ENCODE results near the gene NHSL2.

Gene NHSL2

GRCh38 chrX:72041871-72042851 is 131.5 kb downstream of the NHSL2 start:
- Histone ChIP-seq H3K36me3 (ENCODE audit: control insufficient read depth in 4 of 4, insufficient read depth in 4 of 4, low read length in 3 of 4) (no peaks in the 10 kb centered on the region), H3K9me3 (ENCODE audit: control extremely low read depth in 1 of 5, control insufficient read depth in 4 of 5, insufficient read depth in 2 of 5, low read depth in 1 of 5, low read length in 4 of 5) (no peaks in the 10 kb centered on the region), H3K27me3 (replicated peaks in 2 of 5; ENCODE audit: control insufficient read depth in 4 of 5, insufficient read depth in 5 of 5, low read length in 4 of 5) (peaks cover 0 to 15% (median 0%) of the 10 kb centered on the region in 5 experiments), H3K27ac (ENCODE audit: insufficient read depth in 1 of 2, low read depth in 1 of 2, low read length in 2 of 2, poor library complexity in 1 of 2, severe bottlenecking in 2 of 2) (no peak overlapping the region), H3K4me3 (ENCODE audit: control insufficient read depth in 1 of 7, extremely low read depth in 1 of 7, insufficient read depth in 4 of 7, low read depth in 2 of 7, low read length in 6 of 7) (no peak overlapping the region), H3K4me1 (ENCODE audit: control extremely low read depth in 1 of 4, control insufficient read depth in 4 of 4, insufficient read depth in 4 of 4, low read length in 3 of 4) (peaks cover 4 to 46% (median 32%) of the 10 kb centered on the region in 4 experiments)
- DNase-seq = no peak
- ChIA-PET POLR2A (no interaction called here), CTCF (interaction anchor here (0.6 to 1.6 kb wide), 7 partner anchors 12 to 85 kb away, joined by 3 to 6 read pairs (median 3); no protein-coding TSS in a partner anchor)
- 89% methylated on average over 12 of the region's 13 CpGs for WGBS (ENCODE audit: insufficient coverage)

- ChIA-PET CTCF (interaction anchor here (1.1 kb wide), 2 partner anchors 18 to 25 kb away, joined by 3 read pairs; no protein-coding TSS in a partner anchor), POLR2A (no interaction called here)
- peaks cover 0 to 13% (median 0%) of the 10 kb centered on the region in 5 experiments for H3K27me3 ChIP-seq (replicated peaks in 2 of 5; ENCODE audit: control insufficient read depth in 4 of 5, insufficient read depth in 5 of 5, low read length in 4 of 5)
Observed at GRCh38 chrX:72042852-72043248, 132.2 kb downstream of the NHSL2 start.

GRCh38 chrX:72043636-72044035 is 133.0 kb downstream of the NHSL2 start:
- H3K27ac ChIP-seq (ENCODE audit: insufficient read depth in 1 of 2, low read depth in 1 of 2, low read length in 2 of 2, poor library complexity in 1 of 2, severe bottlenecking in 2 of 2) = no peak overlapping the region
- DNase-seq = no peak
- H3K27me3 ChIP-seq (replicated peaks in 2 of 5; ENCODE audit: control insufficient read depth in 4 of 5, insufficient read depth in 5 of 5, low read length in 4 of 5) = peaks cover 0 to 16% (median 0%) of the 10 kb centered on the region in 5 experiments
- H3K4me3 ChIP-seq (ENCODE audit: control insufficient read depth in 1 of 7, extremely low read depth in 1 of 7, insufficient read depth in 4 of 7, low read depth in 2 of 7, low read length in 6 of 7) = no peak overlapping the region
- no peaks in the 10 kb centered on the region for H3K9me3 ChIP-seq (ENCODE audit: control extremely low read depth in 1 of 5, control insufficient read depth in 4 of 5, insufficient read depth in 2 of 5, low read depth in 1 of 5, low read length in 4 of 5)
- H3K36me3 ChIP-seq (ENCODE audit: control insufficient read depth in 4 of 4, insufficient read depth in 4 of 4, low read length in 3 of 4) = no peaks in the 10 kb centered on the region
- ChIA-PET POLR2A (no interaction called here), CTCF (no interaction called here)
- 78% methylated on average over 1 of the region's 4 CpGs for WGBS (ENCODE audit: insufficient coverage)
- H3K4me1 ChIP-seq (ENCODE audit: control extremely low read depth in 1 of 4, control insufficient read depth in 4 of 4, insufficient read depth in 4 of 4, low read length in 3 of 4) = peaks cover 4 to 50% (median 32%) of the 10 kb centered on the region in 4 experiments

More at GRCh38 chrX:72042852-72043248, 132.2 kb downstream of the NHSL2 start:
- Histone ChIP-seq H3K4me1 (ENCODE audit: control extremely low read depth in 1 of 4, control insufficient read depth in 4 of 4, insufficient read depth in 4 of 4, low read length in 3 of 4) (peaks cover 4 to 50% (median 32%) of the 10 kb centered on the region in 4 experiments), H3K4me3 (ENCODE audit: control insufficient read depth in 1 of 7, extremely low read depth in 1 of 7, insufficient read depth in 4 of 7, low read depth in 2 of 7, low read length in 6 of 7) (no peak overlapping the region), H3K36me3 (ENCODE audit: control insufficient read depth in 4 of 4, insufficient read depth in 4 of 4, low read length in 3 of 4) (no peaks in the 10 kb centered on the region), H3K27ac (ENCODE audit: insufficient read depth in 1 of 2, low read depth in 1 of 2, low read length in 2 of 2, poor library complexity in 1 of 2, severe bottlenecking in 2 of 2) (no peak overlapping the region), H3K9me3 (ENCODE audit: control extremely low read depth in 1 of 5, control insufficient read depth in 4 of 5, insufficient read depth in 2 of 5, low read depth in 1 of 5, low read length in 4 of 5) (no peaks in the 10 kb centered on the region)
- DNase-seq = peak in 1 of 3 donors; percentile 31
- WGBS (ENCODE audit: insufficient coverage) = no CpG with 5 or more reads among the region's 3 CpGs

- Histone ChIP-seq H3K27ac (ENCODE audit: insufficient read depth in 1 of 2, low read depth in 1 of 2, low read length in 2 of 2, poor library complexity in 1 of 2, severe bottlenecking in 2 of 2) (no peak overlapping the region), H3K9me3 (ENCODE audit: control extremely low read depth in 1 of 5, control insufficient read depth in 4 of 5, insufficient read depth in 2 of 5, low read depth in 1 of 5, low read length in 4 of 5) (no peaks in the 10 kb centered on the region), H3K4me1 (ENCODE audit: control extremely low read depth in 1 of 4, control insufficient read depth in 4 of 4, insufficient read depth in 4 of 4, low read length in 3 of 4) (peaks cover 4 to 55% (median 32%) of the 10 kb centered on the region in 4 experiments), H3K36me3 (ENCODE audit: control insufficient read depth in 4 of 4, insufficient read depth in 4 of 4, low read length in 3 of 4) (no peaks in the 10 kb centered on the region), H3K27me3 (replicated peaks in 2 of 5; ENCODE audit: control insufficient read depth in 4 of 5, insufficient read depth in 5 of 5, low read length in 4 of 5) (peaks cover 0 to 19% (median 0%) of the 10 kb centered on the region in 5 experiments), H3K4me3 (ENCODE audit: control insufficient read depth in 1 of 7, extremely low read depth in 1 of 7, insufficient read depth in 4 of 7, low read depth in 2 of 7, low read length in 6 of 7) (no peak overlapping the region)
- 80% methylated on average over 1 of the region's 4 CpGs for WGBS (ENCODE audit: insufficient coverage)
- ChIA-PET POLR2A (no interaction called here), CTCF (interaction anchor here (1.2 kb wide), 2 partner anchors 62 to 79 kb away, joined by 3 read pairs; no protein-coding TSS in a partner anchor)
- peak in 1 of 3 donors; percentile 28 for DNase-seq
Observed at GRCh38 chrX:72045141-72045540, 134.5 kb downstream of the NHSL2 start.

GRCh38 chrX:72045552-72046277 is 135.1 kb downstream of the NHSL2 start:
- ChIA-PET CTCF (interaction anchor here (0.8 to 1.2 kb wide), 3 partner anchors 56 to 78 kb away, joined by 3 to 4 read pairs (median 3); no protein-coding TSS in a partner anchor), POLR2A (no interaction called here)
- WGBS (ENCODE audit: insufficient coverage) = 81% methylated on average over 9 of the region's 9 CpGs
- Histone ChIP-seq H3K36me3 (ENCODE audit: control insufficient read depth in 4 of 4, insufficient read depth in 4 of 4, low read length in 3 of 4) (no peaks in the 10 kb centered on the region), H3K4me1 (ENCODE audit: control extremely low read depth in 1 of 4, control insufficient read depth in 4 of 4, insufficient read depth in 4 of 4, low read length in 3 of 4) (peaks cover 4 to 55% (median 32%) of the 10 kb centered on the region in 4 experiments), H3K27ac (ENCODE audit: insufficient read depth in 1 of 2, low read depth in 1 of 2, low read length in 2 of 2, poor library complexity in 1 of 2, severe bottlenecking in 2 of 2) (no peak overlapping the region), H3K9me3 (ENCODE audit: control extremely low read depth in 1 of 5, control insufficient read depth in 4 of 5, insufficient read depth in 2 of 5, low read depth in 1 of 5, low read length in 4 of 5) (no peaks in the 10 kb centered on the region), H3K4me3 (ENCODE audit: control insufficient read depth in 1 of 7, extremely low read depth in 1 of 7, insufficient read depth in 4 of 7, low read depth in 2 of 7, low read length in 6 of 7) (peak overlapping the region in 3 of 7 experiments; percentile 2 to 29 (median 24)), H3K27me3 (replicated peaks in 2 of 5; ENCODE audit: control insufficient read depth in 4 of 5, insufficient read depth in 5 of 5, low read length in 4 of 5) (peaks cover 0 to 20% (median 0%) of the 10 kb centered on the region in 5 experiments)
- DNase-seq = no peak

GRCh38 chrX:72046447-72046846 is 135.8 kb downstream of the NHSL2 start:
- peak; percentile 48 to 77 (median 62) for DNase-seq

More at GRCh38 chrX:72046447-72046846, 135.8 kb downstream of the NHSL2 start:
- CTCF ChIA-PET = interaction anchor here (0.8 to 3.7 kb wide), 5 partner anchors 54 to 79 kb away, joined by 3 to 20 read pairs (median 4); no protein-coding TSS in a partner anchor
- POLR2A ChIA-PET = no interaction called here
- H3K27ac ChIP-seq (ENCODE audit: insufficient read depth in 1 of 2, low read depth in 1 of 2, low read length in 2 of 2, poor library complexity in 1 of 2, severe bottlenecking in 2 of 2) = no peak overlapping the region
- WGBS (ENCODE audit: insufficient coverage) = 3% methylated on average over 4 of the region's 6 CpGs
- peaks cover 4 to 55% (median 32%) of the 10 kb centered on the region in 4 experiments for H3K4me1 ChIP-seq (ENCODE audit: control extremely low read depth in 1 of 4, control insufficient read depth in 4 of 4, insufficient read depth in 4 of 4, low read length in 3 of 4)
- H3K27me3 ChIP-seq (replicated peaks in 2 of 5; ENCODE audit: control insufficient read depth in 4 of 5, insufficient read depth in 5 of 5, low read length in 4 of 5) = peaks cover 0 to 20% (median 0%) of the 10 kb centered on the region in 5 experiments
- H3K9me3 ChIP-seq (ENCODE audit: control extremely low read depth in 1 of 5, control insufficient read depth in 4 of 5, insufficient read depth in 2 of 5, low read depth in 1 of 5, low read length in 4 of 5) = no peaks in the 10 kb centered on the region
- peak overlapping the region in 2 of 7 experiments; percentile 24 to 29 for H3K4me3 ChIP-seq (ENCODE audit: control insufficient read depth in 1 of 7, extremely low read depth in 1 of 7, insufficient read depth in 4 of 7, low read depth in 2 of 7, low read length in 6 of 7)
- no peaks in the 10 kb centered on the region for H3K36me3 ChIP-seq (ENCODE audit: control insufficient read depth in 4 of 4, insufficient read depth in 4 of 4, low read length in 3 of 4)
